ENCODE results near the gene SLC24A3.

The SLC24A3 gene

GRCh38 chr20:19758501-19759331 lies 546.3 kb downstream of the SLC24A3 start:
- DNase-seq, result no peak

GRCh38 chr20:19760371-19760721 lies 547.9 kb downstream of the SLC24A3 start:
- no peak for DNase-seq

DNA sequence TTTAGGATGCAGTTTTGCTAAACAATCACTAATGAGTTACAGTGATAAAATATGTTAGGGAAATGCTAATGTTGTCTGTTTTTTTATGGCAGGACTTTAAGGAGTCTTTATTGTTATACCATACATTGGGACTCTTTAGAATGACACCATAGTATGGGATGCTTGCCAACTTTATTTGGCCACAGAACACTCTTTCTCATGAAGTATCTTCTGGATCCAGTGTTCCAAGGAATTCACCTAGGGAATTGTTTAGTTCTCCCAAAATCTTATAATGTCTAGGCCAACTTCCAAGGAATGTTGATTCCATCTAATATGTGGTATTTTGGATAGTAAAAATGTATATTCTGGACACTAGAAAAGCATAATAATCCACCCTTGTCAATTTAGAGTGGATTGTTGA lies 548.9 kb downstream of the SLC24A3 start:
- no peak for DNase-seq

- no peak for DNase-seq
Measured at GRCh38 chr20:19761841-19762240, 549.4 kb downstream of the SLC24A3 start.

GRCh38 chr20:19764207-19764606 lies 551.8 kb downstream of the SLC24A3 start:
- no peak for DNase-seq

GRCh38 chr20:19765266-19765665 lies 552.8 kb downstream of the SLC24A3 start:
- DNase-seq, result no peak

GRCh38 chr20:19765913-19766312 lies 553.5 kb downstream of the SLC24A3 start:
- DNase-seq, result no peak

- no peak for DNase-seq
Measured at GRCh38 chr20:19767070-19767469, 554.6 kb downstream of the SLC24A3 start.

DNA sequence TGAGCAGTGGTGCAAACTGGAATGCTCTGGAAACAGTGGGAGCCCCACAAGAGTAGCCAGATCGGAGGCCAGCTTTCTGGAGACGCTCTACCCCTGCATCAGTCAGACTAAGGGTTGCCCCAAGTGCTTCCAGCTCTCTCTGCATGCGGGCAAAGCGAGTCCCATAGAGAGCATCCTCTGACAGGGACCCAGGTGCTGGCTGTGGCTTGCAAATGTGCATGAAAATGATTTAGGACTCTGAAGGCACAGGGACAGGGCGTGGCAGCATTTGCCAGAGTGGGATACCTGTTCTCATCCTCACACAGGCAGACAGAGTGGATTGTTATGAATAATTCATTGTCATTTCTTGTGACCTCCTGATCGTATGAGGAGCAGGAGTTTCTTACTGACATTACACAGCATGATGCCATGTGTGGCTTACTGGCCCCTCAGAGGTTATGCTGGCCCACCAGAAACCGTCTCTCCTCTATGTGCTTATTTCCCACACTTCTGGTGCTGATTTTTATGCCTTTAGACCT lies 555.9 kb downstream of the SLC24A3 start:
- no peak for DNase-seq

GRCh38 chr20:19769507-19769906 lies 557.1 kb downstream of the SLC24A3 start:
- no peak for DNase-seq

DNA sequence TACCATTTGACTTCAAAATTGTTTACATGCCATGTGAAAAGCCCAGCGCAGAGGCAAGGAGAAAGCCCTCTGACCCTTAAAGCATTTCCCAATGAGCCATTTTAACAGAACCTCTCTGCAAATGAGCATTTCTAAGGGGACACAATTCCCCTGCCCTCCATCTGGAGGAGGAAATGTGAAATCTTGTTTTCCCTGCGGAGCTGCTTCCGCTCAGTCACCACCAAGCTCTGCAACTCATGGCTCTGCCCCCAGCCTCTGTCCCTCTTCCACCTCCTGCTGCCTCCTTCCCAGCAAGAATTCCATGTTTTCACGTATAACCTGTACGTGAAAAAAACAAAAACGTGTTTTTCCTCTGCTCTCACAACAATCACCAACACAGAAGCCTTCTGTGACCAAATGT lies 557.9 kb downstream of the SLC24A3 start:
- no peak for DNase-seq

GRCh38 chr20:19771031-19771430 lies 558.6 kb downstream of the SLC24A3 start:
- DNase-seq, result no peak

All from activated CD4-positive, alpha-beta T cell treated with anti-CD3 and anti-CD28 coated beads for 1 hour (primary cell).